CD1c-positive myeloid dendritic cell (primary cell): Measurements from ENCODE around the gene ARHGAP31.
"Not testable (repeated sequence)": the region's sequence is repeated elsewhere in the genome, so short reads cannot be mapped to it uniquely, and the experiment has no call there.

Source experiments
- DNase-seq: peaks from one replicate; pipeline ENCODE4 v3.0.0-alpha.2; 2016; ENCODE audit errors: extremely low spot score

ARHGAP31 gene

GRCh38 chr3:119293871-119294695 is at the start of gene ARHGAP31:
TSS of gene ARHGAP31 (plus strand) at chr3:119294383. CDS start at chr3:119294905, 522 bp downstream.
- peak; percentile 93 for DNase-seq

GRCh38 chr3:119245778-119246177 is 48.4 kb upstream of the ARHGAP31 start:
- DNase-seq, result no peak

GRCh38 chr3:119255214-119255613 is 39.0 kb upstream of the ARHGAP31 start:
- DNase-seq, result no peak

GRCh38 chr3:119257111-119257510 is 37.1 kb upstream of the ARHGAP31 start:
- peak; percentile 42 for DNase-seq

- peak; percentile 29 for DNase-seq
Measured at GRCh38 chr3:119257654-119258410, 36.4 kb upstream of the ARHGAP31 start.

- DNase-seq, result peak; percentile 69
Measured at GRCh38 chr3:119258915-119259314, 35.3 kb upstream of the ARHGAP31 start.

GRCh38 chr3:119259821-119260220 is 34.4 kb upstream of the ARHGAP31 start:
- DNase-seq, result no peak

GRCh38 chr3:119261055-119261454 is 33.1 kb upstream of the ARHGAP31 start:
- DNase-seq, result no peak

GRCh38 chr3:119270212-119270611 is 24.0 kb upstream of the ARHGAP31 start:
- DNase-seq, result not testable (repeated sequence)

GRCh38 chr3:119276680-119277079 is 17.5 kb upstream of the ARHGAP31 start:
- DNase-seq, result no peak

- DNase-seq, result no peak
Measured at GRCh38 chr3:119279101-119279554, 15.1 kb upstream of the ARHGAP31 start.

- no peak for DNase-seq
Measured at GRCh38 chr3:119279584-119280243, 14.5 kb upstream of the ARHGAP31 start.

GRCh38 chr3:119288669-119289403 is 5.3 kb upstream of the ARHGAP31 start:
- DNase-seq, result no peak

- peak; percentile 45 for DNase-seq
Measured at GRCh38 chr3:119289404-119289770, 4.8 kb upstream of the ARHGAP31 start.

- no peak for DNase-seq
Measured at GRCh38 chr3:119290613-119291012, 3.6 kb upstream of the ARHGAP31 start.

- no peak for DNase-seq
Measured at GRCh38 chr3:119291062-119291700, 3.0 kb upstream of the ARHGAP31 start.

- DNase-seq, result no peak
Measured at GRCh38 chr3:119292666-119293065, 1.5 kb upstream of the ARHGAP31 start.

GRCh38 chr3:119293105-119293870 is 895 bp upstream of the ARHGAP31 start:
- DNase-seq, result no peak

- peak; percentile 57 for DNase-seq
Measured at GRCh38 chr3:119294696-119295671, 801 bp downstream of the ARHGAP31 start.
